Stimulated activated CD4-positive, alpha-beta T cell treated with anti-CD3 and anti-CD28 coated beads, Interleukin-1b, Interleukin-23, amount 100 ng/mL, for 24 hours (primary cell): ENCODE measurements around the gene SSTR5.
"Not testable (repeated sequence)": the region's sequence is repeated elsewhere in the genome, so short reads cannot be mapped to it uniquely, and the experiment has no call there.

Experiments used
- DNase-seq, 4 experiments: peaks; one replicate each; pipeline ENCODE4 v3.0.0-alpha.2; 2020; ENCODE audit warnings: low read depth in 4 of 4, low spot score in 1 of 4

The SSTR5 gene

DNA sequence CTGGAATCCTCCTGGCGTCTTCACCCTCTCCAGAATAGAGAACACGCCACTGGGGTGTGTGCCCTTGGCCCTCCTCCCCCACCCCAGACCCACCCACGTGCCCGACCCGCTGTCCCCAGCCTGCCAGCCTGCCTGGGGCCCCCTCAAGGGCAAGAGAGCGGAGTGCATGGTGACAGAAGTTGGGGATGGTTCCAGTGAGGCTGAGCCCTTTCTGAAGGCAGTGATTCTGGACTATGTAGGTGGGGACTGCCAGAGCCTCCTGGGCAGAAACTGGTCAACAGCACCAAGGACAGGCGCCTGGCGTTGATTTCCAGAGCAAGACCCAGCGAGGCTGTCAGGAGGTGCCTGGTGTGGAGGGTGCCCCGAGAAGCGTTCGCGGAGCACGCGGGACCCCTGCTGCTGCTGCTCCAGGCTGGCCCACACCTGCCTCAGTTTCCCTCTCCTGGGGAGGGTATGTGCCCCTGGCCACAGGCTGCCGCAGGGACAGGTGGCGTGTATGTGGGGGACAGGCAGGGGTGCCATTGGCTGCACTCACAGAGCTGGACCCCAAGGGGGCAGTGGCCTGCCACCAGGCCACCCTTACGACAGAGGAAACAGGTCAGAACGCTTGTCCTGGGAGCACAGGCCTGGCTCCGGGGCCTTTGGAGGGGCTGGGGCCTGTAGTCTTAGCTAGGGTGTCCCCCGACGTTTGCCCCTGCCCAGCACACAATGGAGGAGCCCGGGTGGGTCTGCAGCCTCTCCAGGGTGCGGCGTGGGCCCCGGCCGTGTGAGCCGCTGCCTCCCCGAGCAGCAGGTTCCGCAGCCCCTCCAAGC lies 1.2 kb downstream of the SSTR5 start:
- no peak for DNase-seq

DNA sequence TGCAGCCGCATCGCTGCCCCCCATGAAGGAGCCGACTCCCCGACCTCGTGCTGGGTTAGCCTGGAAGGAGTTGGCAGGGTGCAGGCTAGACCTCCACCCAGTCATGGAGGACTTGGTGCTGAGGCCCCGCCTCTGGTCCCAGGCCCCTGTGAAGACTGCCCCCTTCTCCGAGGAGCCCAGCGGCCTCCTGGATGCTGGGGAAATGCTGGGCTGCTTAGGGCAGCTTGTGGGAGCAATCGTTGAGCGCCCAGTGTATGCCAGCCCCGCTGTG lies 1.8 kb downstream of the SSTR5 start:
- DNase-seq = no peak

DNA sequence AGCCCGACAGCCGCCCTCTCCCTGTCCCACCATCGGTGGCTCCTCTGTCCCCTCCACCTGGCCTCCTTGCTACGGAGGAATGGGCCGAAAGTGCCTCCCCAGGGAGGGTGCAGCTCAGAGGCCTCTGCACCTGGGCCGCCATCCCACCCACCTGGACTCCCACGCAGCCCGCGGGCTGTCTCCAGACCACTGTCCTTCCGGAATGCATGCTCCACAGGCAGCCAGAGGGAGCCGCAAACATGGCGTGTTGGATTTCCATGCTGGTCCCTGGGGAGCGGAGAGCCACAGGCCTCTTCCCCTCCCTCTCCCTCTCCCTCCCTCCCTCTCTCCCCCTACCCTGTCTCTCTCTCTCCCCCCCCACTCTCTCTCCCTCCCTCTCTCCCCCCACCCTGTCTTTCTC lies 3.0 kb downstream of the SSTR5 start:
- DNase-seq = no peak

DNA sequence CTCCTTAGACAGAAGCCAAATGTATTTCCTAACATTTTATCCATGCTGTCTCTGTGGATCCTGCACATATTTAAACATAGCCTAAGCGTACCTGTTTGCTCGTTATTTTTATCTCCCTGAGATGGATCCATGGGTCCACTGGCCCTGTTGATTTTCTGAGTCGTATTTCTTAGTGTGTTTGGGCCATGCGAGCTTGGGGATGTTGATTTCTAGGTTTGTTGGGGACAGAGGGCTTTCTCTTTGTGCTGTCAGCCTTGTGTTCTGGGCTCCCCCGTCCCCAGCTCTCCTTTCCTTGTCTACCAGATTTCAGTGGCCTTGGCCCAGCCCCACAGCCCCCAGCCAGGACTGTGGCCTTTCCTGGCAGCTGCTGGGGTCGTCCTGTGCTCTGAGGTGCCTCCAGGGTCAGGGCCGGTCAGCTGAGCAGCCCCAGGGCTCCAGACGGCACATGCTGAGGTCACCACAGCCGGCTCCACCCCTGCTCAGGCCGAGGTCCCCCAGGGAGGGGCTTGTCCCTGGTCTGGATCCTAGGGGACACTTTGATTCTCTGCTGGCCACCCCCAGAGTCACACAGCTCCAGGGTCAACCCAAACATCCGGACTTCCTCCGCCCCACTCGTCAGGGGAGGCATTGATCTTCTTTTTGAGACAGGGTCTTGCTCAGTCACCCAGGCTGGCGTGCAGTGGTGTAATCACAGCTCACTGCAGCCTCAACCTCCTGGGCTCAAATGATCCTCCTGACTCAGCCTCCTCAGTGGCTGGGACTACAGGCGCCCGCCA lies 4.4 kb downstream of the SSTR5 start:
- no peak for DNase-seq

DNA sequence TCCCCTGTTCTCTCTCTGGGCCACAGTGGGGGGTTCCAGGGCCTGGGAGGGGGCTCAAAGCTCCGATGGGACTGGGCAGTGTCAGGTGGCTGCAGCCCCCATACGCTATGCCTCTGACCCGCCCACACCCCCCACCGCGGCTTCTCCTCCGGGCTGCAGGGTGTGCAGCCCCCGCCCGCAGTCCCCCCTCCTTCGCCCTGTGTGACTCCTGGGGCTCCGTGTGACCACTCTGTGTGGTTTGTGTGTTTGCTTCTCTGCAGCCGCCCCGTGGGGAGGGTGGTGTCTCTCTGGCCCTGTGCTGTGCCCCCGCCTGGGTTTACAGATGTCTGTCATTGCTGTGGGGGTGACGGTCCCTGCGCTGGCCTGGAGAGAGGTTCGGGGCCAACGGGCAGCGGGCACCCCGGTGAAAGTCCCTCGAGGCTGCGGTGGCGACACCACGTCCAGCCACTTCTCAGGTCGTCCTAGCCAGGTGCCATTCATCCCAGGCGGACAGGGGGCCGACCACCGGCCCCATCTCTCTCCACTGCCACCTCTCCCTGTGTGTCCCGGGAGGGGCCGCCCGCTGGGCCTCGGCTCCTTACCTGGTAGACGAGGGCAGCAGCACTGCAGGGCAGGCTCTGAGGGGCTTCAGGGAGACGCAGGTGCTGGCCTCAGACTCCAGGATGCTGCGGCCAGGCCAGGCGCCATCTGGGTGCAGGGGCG lies 5.5 kb downstream of the SSTR5 start:
- no peak for DNase-seq

DNA sequence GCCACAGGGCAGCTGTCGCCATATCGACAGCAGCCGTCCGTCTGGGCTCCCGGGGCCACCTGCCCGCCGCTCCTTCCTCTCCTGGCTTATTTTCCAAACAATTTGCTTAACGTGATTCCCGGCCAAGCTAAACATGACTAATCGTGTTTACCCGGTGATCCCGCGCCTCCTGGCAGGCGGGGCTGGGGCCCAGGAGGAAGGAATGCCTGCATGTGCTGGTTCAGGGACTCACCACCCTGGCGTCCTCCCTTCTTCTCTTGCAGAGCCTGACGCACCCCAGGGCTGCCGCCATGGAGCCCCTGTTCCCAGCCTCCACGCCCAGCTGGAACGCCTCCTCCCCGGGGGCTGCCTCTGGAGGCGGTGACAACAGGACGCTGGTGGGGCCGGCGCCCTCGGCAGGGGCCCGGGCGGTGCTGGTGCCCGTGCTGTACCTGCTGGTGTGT lies 6.1 kb downstream of the SSTR5 start:
- no peak for DNase-seq

DNA sequence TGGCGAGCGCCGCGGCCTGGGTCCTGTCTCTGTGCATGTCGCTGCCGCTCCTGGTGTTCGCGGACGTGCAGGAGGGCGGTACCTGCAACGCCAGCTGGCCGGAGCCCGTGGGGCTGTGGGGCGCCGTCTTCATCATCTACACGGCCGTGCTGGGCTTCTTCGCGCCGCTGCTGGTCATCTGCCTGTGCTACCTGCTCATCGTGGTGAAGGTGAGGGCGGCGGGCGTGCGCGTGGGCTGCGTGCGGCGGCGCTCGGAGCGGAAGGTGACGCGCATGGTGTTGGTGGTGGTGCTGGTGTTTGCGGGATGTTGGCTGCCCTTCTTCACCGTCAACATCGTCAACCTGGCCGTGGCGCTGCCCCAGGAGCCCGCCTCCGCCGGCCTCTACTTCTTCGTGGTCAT lies 6.8 kb downstream of the SSTR5 start:
- no peak for DNase-seq

DNA sequence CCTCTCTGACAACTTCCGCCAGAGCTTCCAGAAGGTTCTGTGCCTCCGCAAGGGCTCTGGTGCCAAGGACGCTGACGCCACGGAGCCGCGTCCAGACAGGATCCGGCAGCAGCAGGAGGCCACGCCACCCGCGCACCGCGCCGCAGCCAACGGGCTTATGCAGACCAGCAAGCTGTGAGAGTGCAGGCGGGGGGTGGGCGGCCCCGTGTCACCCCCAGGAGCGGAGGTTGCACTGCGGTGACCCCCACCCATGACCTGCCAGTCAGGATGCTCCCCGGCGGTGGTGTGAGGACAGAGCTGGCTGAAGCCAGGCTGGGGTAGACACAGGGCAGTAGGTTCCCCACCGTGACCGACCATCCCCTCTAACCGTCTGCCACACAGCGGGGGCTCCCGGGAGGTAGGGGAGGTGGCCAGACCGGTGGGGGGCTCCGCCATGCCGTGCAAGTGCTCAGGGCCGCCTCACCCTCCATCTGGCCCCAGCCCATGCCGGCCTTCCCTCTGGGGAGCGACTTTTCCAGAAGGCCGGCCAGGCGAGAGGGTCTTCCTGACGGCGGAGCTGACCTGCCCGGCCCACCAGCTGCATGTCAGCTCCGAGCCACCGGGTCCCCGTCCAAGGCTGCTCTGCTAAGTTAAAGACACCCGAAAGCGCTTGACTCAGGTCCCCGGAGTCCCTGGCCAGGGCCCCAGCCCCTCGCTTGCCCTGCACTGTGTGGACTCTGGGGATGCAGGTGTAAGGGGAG lies 7.4 kb downstream of the SSTR5 start:
- DNase-seq = no peak

DNA sequence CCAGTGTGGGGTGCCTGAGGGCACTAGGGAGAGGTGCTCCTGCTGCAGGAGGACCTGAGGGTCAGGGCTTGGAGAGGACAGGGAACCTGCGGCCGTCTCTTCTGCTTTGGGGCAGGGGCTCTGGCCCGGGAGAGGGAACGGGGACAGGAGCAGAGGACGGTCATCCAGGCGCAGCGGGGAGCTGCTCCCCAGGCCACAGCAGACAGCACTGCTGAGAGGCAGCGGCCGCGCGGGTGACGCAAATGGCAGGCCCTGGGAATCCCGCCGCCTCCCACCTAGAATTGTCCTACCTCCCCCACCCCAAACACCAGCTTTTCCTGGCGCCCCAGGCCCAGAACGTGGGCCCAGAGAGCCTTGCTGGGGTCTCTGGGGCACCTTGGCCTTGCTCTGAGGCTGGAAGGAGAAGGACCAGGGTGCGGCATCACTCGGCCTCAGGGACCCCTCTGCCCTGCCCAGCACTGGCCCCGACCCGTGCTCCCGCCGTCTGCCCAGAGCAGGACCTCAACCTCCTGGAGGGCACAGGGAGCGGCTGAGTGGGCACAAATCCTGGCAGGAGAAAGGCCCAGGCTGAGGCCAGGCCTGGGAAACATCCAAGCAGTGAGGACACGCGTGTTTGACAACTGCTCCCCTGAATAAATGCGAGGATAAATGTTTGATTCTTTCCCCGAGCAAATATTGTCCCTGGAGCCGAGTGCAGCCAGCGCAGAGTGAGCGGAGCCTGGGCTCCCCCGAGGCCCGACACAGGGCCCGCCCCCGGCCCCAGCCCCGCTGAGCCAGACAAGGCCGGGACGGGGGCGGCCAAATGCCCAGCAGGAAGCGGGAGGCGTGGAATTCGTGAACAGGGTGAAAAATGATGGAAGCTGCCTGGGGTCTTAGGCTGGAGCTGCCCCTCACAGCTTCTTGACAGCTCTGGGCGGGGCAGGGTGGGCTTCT lies 8.5 kb downstream of the SSTR5 start:
- no peak for DNase-seq

DNA sequence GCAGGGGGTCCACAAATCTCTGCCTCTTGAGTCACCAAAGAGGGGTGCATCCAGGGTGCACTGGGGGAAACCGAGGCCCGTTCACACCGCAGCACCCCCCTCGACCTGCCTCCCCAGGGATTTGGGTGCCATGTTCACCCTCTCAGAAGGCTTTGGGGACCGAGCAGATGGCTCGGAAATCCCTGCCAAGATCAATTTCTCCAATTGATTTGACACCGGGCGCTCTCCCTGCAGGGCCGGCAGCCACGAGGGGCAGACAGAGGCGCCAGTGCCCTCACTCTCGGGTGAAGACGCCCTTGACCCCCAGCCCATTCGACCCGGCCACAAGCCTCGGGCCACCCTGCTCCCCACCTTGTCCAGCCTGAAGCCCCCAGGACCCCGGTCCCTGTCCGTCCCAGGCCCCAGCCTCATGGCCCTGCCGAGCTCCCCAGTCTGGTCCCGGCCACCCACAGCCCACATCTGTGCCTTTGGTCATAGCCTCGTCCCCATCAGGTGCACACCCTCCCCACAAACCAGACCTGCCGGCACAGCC lies 9.3 kb downstream of the SSTR5 start:
- DNase-seq = no peak

DNA sequence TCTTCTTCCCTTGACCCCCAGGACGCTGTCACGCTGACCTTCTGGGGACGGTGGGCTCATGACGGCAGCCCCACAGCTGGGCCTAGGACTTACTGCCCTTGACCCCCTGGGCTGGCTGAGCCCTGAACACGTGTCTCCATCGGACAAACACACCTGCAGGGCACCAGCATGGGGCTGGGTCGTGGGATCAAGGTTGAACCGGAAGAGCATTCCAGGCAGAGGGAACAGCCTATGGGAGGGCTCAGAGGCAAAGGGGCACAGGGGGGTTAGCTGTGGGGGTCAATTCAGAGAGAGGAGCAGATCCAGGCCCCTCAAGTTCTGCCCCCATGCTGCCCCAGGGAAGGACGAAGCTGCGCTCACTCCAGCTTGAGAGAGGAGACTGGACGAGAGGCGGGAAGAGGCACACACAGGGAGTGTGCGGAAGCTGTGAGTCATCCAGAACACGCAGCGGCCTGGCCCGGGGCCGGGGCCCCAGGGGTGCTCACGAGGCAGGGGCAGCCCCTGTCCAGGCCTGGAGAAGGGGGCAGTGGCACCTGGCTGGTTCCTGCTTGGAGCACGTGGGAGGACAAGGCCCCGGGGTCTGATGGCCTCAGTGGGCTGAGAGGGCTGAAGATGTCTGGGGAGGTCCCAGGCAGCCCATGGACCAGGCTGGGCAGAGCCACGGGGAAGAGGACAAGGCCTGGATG lies 9.9 kb downstream of the SSTR5 start:
- DNase-seq = no peak

DNA sequence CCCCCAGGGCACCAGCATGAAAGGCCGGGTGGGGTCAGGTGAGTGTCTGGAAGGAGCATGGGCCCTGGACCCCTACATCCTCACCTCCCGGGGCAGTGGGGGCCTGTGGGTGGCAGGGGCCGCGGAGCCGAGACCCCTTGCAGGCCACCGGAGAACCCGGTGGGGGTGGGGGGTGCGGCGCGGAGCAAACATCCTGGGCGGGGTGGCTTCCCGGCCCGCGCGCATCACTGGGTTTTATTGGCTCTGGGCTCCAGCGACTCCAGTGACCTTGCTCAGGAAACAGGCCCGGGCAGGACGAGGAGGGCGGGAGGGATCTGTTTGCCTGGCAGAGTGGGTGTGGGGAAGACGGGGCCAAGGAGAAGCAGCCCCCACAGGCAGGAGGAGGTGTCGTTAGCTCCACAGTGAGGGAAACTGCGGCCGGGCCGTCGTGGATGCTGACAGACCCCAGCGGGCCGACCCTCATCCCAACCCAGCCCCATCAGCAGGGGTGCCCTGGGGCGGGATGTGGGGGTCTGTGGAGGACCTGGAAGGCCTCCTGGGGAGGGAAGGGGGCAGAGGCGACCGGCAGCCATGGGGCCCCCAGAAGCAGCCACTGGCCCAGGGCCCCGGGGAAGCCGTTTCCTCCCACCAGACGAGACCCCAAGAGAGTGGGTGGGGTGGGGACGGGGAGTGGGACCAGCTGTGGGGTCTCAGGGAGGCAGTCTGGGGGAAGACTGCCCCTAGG lies 10.6 kb downstream of the SSTR5 start:
- no peak for DNase-seq

DNA sequence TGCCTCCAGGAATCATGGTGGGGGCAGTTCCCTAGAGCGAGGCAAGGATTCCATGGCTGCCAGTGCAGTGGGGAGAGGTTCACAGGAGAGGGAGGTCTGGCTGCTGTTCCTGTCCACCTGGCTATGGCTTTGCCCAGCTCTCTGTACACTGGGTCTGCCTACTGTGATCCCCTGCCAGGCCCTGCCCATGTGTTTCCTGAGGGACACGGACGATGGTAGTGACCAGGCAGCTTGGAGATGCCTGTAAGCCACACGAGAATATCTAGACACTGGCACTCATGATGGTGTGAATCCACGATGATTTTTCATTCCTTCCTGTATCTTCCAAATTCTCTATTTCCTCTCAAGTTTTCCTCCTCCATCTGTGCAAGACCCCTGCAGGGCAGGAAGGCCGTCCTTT lies 12.4 kb downstream of the SSTR5 start:
- no peak for DNase-seq

DNA sequence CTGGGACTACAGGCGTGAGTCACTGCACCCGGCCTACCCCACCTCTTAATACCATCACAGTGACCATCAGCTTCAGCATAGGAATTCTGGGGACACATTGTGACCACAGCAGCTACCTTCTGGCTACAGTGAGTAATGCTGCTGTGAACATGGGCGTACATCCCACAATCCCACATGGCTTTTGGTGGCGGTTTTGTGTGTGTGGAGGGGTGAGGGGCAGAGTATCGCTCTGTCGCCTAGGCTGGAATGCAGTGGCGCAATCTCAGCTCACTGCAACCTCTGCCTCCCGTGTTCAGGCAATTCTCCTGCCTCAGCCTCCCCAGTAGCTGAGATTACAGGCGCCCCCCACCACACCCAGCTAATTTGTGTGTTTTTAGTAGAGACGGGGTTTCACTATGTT lies 13.9 kb downstream of the SSTR5 start:
- not testable (repeated sequence) for DNase-seq

DNA sequence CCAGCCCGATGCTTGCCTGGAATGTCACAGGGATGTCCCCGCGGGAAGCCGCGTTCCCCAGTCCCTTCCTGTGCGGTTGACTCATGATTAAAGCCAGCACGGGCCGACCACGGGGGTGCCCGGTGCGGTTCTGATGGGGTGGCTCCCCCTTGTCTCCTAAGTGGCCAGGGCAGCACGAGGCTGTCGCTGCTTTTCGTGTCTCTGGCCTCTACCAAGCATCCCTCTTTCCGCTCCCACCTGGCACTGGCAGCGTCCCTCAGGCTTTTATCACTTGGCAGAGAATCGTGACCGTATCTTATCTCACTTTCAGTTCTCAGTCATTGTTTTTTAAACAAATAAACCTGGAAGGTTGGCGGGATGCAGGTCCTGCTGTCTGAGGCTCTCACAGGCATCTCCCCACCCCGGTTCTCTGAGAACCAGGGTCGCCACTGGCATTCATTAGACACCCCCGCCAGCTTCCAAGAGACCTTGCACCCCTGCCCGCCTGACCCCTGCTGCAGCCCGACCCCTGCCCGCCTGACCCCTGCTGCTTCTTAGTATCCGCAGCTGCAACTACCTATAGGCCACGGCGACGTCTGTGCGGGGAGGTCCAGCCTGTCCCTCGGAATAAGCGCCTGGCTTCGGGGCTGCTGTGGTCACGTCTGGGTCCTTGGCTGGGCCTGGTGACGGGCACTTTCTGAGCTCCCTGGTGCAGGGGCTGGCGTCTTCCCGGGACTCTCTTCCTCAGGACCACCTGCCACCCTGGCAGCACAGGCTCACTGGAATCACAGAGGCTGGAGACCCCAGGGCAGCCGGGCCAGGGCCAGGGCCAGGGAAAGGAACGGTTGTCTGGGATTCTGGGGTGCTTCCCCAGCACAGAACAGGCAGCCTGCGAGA lies 16.0 kb downstream of the SSTR5 start:
- no peak for DNase-seq

DNA sequence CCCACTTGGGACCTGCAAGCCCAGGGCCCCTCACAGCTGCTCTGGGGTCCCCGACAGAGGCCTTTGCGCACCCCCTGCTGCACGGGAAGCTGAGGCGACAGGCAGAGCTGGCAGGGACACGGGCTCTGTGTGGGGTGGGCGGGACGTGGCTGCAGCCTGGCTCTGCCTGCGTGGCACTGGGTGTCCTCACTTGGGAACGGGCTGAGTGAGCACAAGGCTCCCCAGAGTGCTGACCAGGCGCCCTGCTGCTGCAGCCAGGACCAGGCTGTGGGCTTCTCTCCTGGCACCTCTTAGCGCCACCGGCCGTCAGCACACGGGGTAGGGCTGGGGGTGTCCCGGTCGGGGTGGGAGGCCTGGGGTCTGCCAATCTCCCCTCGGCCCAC lies 16.9 kb downstream of the SSTR5 start:
- no peak for DNase-seq

DNA sequence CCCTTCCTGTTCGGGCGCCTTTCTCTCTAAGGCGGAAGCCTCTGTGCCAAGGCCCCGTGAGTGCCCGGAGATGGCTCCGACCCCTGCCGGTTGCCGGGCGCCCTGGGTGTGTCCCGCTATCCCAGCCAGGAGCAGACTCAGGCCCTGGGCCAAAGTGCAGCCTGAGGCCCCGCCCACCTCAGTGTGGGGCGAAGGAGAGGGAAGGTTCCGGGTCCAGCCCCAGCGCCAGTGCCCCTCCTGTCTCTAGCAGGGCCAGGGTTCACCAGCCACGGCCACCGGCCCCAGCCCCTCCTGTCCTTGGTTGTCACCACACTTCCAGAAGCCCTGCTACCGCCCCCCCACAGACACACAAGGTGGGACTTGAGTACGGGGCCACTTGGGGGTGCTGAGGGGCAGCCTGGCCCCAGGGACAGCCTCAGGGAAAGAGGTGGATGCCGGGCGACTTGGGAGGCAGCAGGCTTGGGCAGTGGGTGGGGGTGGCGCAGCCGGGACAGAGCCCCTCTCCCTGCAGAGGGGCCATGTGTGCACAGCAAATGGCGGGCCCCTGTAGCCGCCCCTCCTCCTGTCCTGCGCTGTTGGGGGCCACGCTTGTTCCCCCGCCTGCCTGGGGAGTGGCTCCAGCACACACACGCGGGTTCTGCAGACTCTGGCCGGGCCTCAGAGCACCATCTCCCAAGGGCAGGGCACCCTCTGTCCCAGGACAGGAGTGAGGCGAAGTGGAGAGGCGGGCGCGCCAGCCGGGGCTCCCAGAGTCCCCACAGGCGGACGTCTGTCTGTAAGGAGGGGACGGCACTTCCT lies 17.5 kb downstream of the SSTR5 start:
- no peak for DNase-seq
